Measurements from ENCODE around the gene FBXW12. TPM values are rescaled to one million over a fixed set of nuclear protein-coding genes. Genes with fewer than 3 reads are reported as not detected.

FBXW12 gene
- total RNA-seq, 4 donors from 2014 or later, result 1.1 TPM; not detected in 3

DNA sequence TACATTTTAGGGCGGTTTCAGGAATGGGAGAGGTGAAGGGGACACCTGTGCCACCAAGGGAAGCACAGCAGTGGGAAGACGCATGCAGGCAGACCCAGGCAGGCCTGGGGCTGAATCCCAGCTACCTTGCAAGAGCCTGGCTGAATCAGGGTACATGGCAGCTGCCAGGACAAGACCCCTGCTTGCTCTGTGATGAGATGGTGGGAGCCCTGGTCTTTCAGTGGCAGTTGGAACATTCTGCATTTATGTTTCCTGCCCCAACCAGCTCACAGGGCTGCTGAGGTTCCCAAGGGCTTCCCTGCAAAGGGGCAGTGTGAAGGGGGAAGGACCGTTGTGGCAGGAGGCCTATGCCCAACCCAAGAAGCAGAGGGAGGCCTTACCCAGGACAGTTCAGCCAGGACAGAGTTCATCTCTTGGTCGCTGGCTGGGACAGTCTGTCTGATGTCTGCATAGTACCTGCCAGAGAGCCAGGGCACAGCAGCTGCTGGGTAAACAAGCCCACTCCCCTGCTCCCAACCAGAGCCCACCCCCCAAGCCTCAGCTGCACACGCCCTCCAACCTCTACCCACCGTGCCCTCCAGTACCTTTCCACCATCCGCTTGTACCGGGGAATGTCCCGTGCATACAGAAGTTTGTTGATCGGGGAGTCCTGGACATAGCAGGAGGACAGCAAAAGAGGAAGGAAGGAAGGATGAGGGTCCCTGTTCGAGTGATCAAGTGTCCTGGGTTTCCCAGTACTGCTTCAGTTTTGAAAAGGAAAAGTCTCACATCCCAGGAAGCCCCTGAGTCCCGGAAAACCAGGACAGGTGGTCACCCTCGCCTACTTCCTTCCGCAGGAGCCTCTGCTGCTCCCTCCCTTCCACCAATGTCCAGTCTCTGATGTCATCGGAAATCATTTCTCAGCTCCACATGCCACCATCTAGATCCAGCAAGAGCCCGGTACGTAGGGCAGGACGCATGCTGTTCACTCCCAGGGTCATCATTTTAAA, 34.7 kb downstream of the FBXW12 start:
- TF ChIP-seq CTCF (IDR thresholded peaks at IDR 0.05; ENCODE audit: low read depth), result no peak

DNA sequence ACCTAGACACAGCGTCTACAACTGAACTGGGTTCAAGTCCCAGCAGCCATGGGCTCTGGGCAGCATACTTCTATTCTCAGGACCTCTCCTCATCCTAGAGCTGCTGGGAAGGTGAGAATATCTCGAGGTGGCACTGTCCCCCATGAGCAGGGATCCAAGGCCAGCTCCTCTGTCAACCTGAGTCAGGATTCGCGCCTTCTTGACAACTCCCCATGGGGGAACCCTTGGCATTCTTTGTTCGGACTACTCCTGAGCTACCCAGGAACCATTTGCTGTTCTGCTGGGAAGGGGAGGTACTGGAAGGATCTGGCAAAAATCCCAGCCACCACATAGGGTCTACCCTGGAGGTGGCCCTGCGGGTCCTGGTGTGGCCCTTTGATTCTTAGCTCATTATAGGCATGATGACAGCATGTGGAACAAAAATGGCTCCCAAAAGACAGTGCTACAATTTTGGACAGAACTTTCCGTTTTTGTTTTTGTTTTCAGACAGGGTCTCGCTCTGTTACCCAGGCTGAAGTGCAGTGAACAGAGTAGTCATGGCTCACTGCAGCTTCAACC, 35.6 kb downstream of the FBXW12 start:
- TF ChIP-seq CTCF (IDR thresholded peaks at IDR 0.05; ENCODE audit: low read depth), result no peak

DNA sequence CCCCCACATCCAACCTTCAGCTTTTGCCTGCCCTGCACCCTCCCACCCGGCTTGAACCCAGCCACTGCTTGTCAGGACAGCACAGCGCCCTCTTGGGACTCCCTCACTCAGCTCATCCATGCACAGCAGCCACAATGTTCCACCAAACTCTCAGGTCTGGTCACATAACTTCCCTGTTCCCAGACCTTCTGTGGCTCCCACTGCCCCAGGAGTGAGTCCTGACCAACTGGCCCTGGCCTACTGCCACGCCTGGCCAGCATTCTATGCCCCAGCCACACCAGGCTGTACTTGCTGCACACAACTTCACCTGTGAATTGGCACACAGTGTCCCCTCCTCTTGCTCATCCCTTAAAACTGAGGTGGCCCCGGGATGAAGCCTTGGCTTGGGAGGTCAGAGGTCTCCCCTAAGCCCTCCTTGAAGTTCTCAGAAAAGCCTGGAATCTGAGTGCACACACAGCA, 36.8 kb downstream of the FBXW12 start:
- no peak for TF ChIP-seq CTCF (IDR thresholded peaks at IDR 0.05; ENCODE audit: low read depth)

- TF ChIP-seq CTCF (IDR thresholded peaks at IDR 0.05; ENCODE audit: low read depth), result no peak
These were observed 37.5 kb downstream of the FBXW12 start for GRCh38 chr3:48409291-48410201.

- no peak for TF ChIP-seq CTCF (IDR thresholded peaks at IDR 0.05; ENCODE audit: low read depth)
These were observed 38.4 kb downstream of the FBXW12 start for GRCh38 chr3:48410205-48411040.

GRCh38 chr3:48411041-48411588, 39.1 kb downstream of the FBXW12 start:
- TF ChIP-seq CTCF (IDR thresholded peaks at IDR 0.05; ENCODE audit: low read depth), result no peak

All from subcutaneous adipose tissue (tissue), 4 donors.